ENCODE measurements around the gene ZNF845.

- TF ChIP-seq, protein P1, sequence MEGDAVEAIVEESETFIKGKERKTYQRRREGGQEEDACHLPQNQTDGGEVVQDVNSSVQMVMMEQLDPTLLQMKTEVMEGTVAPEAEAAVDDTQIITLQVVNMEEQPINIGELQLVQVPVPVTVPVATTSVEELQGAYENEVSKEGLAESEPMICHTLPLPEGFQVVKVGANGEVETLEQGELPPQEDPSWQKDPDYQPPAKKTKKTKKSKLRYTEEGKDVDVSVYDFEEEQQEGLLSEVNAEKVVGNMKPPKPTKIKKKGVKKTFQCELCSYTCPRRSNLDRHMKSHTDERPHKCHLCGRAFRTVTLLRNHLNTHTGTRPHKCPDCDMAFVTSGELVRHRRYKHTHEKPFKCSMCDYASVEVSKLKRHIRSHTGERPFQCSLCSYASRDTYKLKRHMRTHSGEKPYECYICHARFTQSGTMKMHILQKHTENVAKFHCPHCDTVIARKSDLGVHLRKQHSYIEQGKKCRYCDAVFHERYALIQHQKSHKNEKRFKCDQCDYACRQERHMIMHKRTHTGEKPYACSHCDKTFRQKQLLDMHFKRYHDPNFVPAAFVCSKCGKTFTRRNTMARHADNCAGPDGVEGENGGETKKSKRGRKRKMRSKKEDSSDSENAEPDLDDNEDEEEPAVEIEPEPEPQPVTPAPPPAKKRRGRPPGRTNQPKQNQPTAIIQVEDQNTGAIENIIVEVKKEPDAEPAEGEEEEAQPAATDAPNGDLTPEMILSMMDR (IDR thresholded peaks at IDR 0.05; ENCODE audit: low read depth, low read length, missing input control): no peak
- TF ChIP-seq RAD21 (IDR thresholded peaks at IDR 0.05) (no peak), SP1 (IDR thresholded peaks at IDR 0.05) (no peak), GABPA (IDR thresholded peaks at IDR 0.05 in 1 of 2, conservative IDR thresholded peaks at IDR 0.05 in 1 of 2) (no peak), JUND (IDR thresholded peaks at IDR 0.05) (no peak), ATF3 (IDR thresholded peaks at IDR 0.05) (no peak), YY1 (IDR thresholded peaks at IDR 0.05) (no peak), RXRA (IDR thresholded peaks at IDR 0.05) (no peak)
- TF ChIP-seq, protein P2, sequence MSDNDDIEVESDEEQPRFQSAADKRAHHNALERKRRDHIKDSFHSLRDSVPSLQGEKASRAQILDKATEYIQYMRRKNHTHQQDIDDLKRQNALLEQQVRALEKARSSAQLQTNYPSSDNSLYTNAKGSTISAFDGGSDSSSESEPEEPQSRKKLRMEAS (IDR thresholded peaks at IDR 0.05): no peak
- TF ChIP-seq, protein P3, sequence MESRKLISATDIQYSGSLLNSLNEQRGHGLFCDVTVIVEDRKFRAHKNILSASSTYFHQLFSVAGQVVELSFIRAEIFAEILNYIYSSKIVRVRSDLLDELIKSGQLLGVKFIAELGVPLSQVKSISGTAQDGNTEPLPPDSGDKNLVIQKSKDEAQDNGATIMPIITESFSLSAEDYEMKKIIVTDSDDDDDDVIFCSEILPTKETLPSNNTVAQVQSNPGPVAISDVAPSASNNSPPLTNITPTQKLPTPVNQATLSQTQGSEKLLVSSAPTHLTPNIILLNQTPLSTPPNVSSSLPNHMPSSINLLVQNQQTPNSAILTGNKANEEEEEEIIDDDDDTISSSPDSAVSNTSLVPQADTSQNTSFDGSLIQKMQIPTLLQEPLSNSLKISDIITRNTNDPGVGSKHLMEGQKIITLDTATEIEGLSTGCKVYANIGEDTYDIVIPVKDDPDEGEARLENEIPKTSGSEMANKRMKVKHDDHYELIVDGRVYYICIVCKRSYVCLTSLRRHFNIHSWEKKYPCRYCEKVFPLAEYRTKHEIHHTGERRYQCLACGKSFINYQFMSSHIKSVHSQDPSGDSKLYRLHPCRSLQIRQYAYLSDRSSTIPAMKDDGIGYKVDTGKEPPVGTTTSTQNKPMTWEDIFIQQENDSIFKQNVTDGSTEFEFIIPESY (IDR thresholded peaks at IDR 0.05): no peak
These were observed 21.7 kb upstream of the ZNF845 start for GRCh38 chr19:53311897-53312296.

Measured in liver (tissue), 3 donors.